T follicular helper cell (primary cell): ENCODE measurements around the gene DAGLA.
A peak's percentile ranks its signal among the peaks of the same experiment; 100 is the strongest.

Source experiments
- DNase-seq: peaks from one replicate; pipeline ENCODE4 v3.0.0-alpha.2; 2020; ENCODE audit warnings: low read depth

DAGLA gene

GRCh38 chr11:61779666-61780525 is 99.7 kb downstream of the DAGLA start:
- no peak for DNase-seq

- no peak for DNase-seq
These were observed 100.5 kb downstream of the DAGLA start for GRCh38 chr11:61780581-61781162.

- no peak for DNase-seq
These were observed 101.4 kb downstream of the DAGLA start for GRCh38 chr11:61781585-61781984.

GRCh38 chr11:61782299-61782698 is 102.1 kb downstream of the DAGLA start:
- DNase-seq = no peak

DNA sequence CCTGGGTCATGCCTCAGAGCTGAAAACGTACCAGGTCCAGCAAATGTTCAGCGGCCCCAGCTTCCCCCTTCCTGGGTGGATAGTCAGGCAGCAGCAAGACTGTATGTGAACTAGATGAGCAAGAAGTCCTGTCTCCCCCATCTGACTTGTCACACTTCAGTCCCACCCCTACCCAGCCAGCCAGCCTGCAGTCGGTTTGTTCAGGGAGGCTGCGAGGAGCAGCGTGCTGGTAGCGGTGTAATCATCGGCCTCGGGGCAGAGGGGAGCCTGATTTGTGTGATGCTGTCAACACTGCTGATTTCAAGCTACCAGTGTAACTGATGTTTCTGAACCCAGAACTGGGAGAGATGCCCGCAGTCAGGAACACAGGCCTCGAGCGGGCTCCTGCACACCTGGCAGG is 102.7 kb downstream of the DAGLA start:
- DNase-seq = no peak

DNA sequence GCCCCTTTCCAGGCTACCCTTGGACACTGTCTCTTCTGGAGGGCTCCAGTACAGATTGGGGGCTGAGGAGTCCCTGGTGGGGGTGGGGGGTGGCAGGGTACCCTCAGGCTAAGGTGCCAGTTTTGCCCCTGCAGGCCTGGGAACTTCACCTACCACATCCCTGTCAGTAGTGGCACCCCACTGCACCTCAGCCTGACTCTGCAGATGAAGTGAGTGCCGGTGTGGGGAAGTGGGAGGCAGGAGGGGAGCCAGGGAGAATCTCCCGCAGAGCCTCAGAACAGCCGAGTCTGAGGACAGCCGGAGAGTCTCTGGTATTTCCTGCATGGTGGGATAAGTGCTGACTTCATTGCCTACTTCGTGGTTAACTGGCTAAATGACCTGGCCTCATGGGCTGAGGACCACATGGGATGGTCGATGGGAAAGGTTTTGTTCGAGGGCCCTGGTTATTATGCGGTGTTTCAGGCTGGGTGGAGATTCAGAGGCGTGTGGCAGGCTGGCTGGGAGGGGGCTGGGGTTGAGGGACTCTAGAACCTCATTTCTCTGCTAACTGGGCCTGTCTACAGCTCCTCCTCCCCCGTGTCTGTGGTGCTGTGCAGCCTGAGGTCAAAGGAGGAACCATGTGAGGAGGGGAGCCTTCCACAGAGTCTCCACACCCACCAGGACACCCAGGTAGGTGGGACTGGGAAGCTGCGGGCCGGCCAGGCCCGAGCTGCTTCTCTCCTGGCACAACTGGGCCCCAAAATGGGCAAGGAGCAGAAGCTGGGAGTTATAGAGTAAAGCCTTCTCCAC is 103.7 kb downstream of the DAGLA start:
- DNase-seq = no peak

- DNase-seq = no peak
These were observed 104.3 kb downstream of the DAGLA start for GRCh38 chr11:61784506-61784805.

DNA sequence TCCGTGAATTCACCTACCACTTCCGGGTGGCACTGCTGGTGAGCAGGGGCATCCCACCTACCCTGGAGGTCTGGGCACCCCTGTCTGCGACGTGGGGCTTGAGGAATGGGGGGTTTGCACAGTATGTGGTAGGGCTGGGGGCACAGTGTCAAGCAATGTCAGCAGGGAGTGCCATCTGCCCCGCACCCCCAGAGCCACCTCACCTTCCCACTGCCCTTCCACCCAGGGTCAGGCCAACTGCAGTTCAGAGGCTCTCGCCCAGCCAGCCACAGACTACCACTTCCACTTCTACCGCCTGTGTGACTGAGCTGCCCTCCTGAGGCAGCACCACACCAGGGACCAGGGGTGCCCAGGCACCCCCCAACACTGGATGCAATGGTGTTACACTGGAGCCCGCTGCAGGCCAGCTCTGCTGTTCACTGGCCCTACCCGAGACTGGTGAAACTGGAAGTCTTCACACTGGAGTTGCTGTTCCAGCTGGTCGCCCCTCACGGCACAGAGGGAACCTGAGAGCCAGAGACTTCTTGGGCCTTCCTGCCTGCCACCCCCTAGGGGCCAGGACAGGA is 105.7 kb downstream of the DAGLA start:
- DNase-seq = no peak

GRCh38 chr11:61787928-61788491 is 107.8 kb downstream of the DAGLA start:
- DNase-seq = no peak

GRCh38 chr11:61791737-61792309 is 111.6 kb downstream of the DAGLA start:
- DNase-seq = no peak

- peak; percentile 80 for DNase-seq
These were observed 112.3 kb downstream of the DAGLA start, which contains the start of the genes FEN1 and TMEM258 for GRCh38 chr11:61792310-61793082. Gene FEN1 (plus strand): TSS chr11:61792911. CDS start chr11:61795362, 2,451 bp downstream. Gene TMEM258 (minus strand): TSS chr11:61792599. CDS start chr11:61792558, 41 bp downstream.

- no peak for DNase-seq
These were observed 113.1 kb downstream of the DAGLA start for GRCh38 chr11:61793083-61793828.

GRCh38 chr11:61793829-61794204 is 113.6 kb downstream of the DAGLA start:
- no peak for DNase-seq

GRCh38 chr11:61794579-61794978 is 114.4 kb downstream of the DAGLA start:
- DNase-seq = no peak

GRCh38 chr11:61795459-61795858 is 115.3 kb downstream of the DAGLA start:
- no peak for DNase-seq

- DNase-seq = no peak
These were observed 115.8 kb downstream of the DAGLA start for GRCh38 chr11:61795876-61796526.
